SK-N-SH (cell line): ENCODE results near the gene FYTTD1. TPM values are rescaled to one million over a fixed set of nuclear protein-coding genes. Genes with fewer than 3 reads are reported as not detected.
A peak's percentile ranks its signal among the peaks of the same experiment; 100 is the strongest.

Experiments used
- CTCF ChIA-PET: fragments of 300-600, 350-600 bp; formaldehyde crosslinking; extraction: SDS; loops from one replicate; lab custom pipeline; 2021; lab: Yijun Ruan, JAX
- POLR2A ChIA-PET: fragments of 350-600 bp; sonication (Branson Sonifier 250); formaldehyde crosslinking; extraction: SDS; loops from one replicate; lab custom pipeline; 2020; ENCODE audit warnings: antibody characterized with exemption, inconsistent platforms; lab: Yijun Ruan, JAX
- DNase-seq: peaks from one replicate; pipeline ENCODE4 v3.0.0; 2012
- H2AFZ ChIP-seq: fragments of 200-600 bp; sonication (generic); 2 replicates; pipeline ENCODE4 v1.8.1; 2016; ENCODE audit warnings: antibody characterized with exemption, mild to moderate bottlenecking, low read depth
- H3F3A ChIP-seq: fragments of 200-600 bp; sonication (generic); replicated peaks from 2 replicates; pipeline ENCODE3; 2016; ENCODE audit warnings: antibody characterized with exemption, mild to moderate bottlenecking; ENCODE audit not compliant: insufficient read depth
- H3K27ac ChIP-seq, 2 experiments: fragments of 200-500 bp in 1 of 2; fragments of 200-600 bp in 1 of 2; sonication (Bioruptor generic) in 1 of 2; sonication (generic), shearing (Covaris generic) in 1 of 2; 2 replicates each; pipeline versions ENCODE4 v1.5.1 to v1.6.1; 2014 to 2016; ENCODE audit warnings: low read depth in 2 of 2, inconsistent platforms in 1 of 2, low read length in 1 of 2, mild to moderate bottlenecking in 1 of 2, mixed read lengths in 1 of 2
- H3K27me3 ChIP-seq: fragments of 200-600 bp; sonication (generic), shearing (Covaris generic); 2 replicates; pipeline ENCODE4 v1.6.1; 2016; ENCODE audit warnings: mixed run types; ENCODE audit not compliant: insufficient read depth
- H3K36me3 ChIP-seq, 2 experiments: fragments of 200-500 bp in 1 of 2; fragments of 200-600 bp in 1 of 2; sonication (Bioruptor generic) in 1 of 2; sonication (generic) in 1 of 2; replicated peaks in 1 of 2; 2 replicates each; pipeline versions ENCODE3 to v1.5.1; 2014 to 2016; ENCODE audit warnings: low read length in 1 of 2, mild to moderate bottlenecking in 1 of 2; ENCODE audit not compliant: insufficient read depth in 2 of 2, control insufficient read depth in 1 of 2
- H3K4me1 ChIP-seq, 2 experiments: fragments of 200-500 bp in 1 of 2; fragments of 200-600 bp in 1 of 2; sonication (Bioruptor generic) in 1 of 2; sonication (generic), shearing (Covaris generic) in 1 of 2; 2 replicates each; pipeline versions ENCODE4 v1.5.1 to v1.6.1; 2014 to 2016; ENCODE audit warnings: low read depth in 1 of 2, low read length in 1 of 2, mixed run types in 1 of 2; ENCODE audit not compliant: insufficient read depth in 2 of 2, control insufficient read depth in 1 of 2
- H3K4me2 ChIP-seq: fragments of 200-600 bp; sonication (generic), shearing (Covaris generic); 2 replicates; pipeline ENCODE4 v1.6.1; 2017; ENCODE audit warnings: mixed run types
- H3K4me3 ChIP-seq, 2 experiments: fragments of 200-500 bp in 1 of 2; fragments of 200-600 bp in 1 of 2; sonication (Bioruptor generic) in 1 of 2; sonication (generic), shearing (Covaris generic) in 1 of 2; 2 replicates each; pipeline versions ENCODE4 v1.5.1 to v1.8.1; 2014 to 2016; ENCODE audit warnings: low read depth in 2 of 2, inconsistent platforms in 1 of 2, low read length in 1 of 2, mild to moderate bottlenecking in 1 of 2, mixed read lengths in 1 of 2, moderate library complexity in 1 of 2
- H3K79me2 ChIP-seq: fragments of 200-600 bp; sonication (generic); 2 replicates; pipeline ENCODE4 v1.8.1; 2017; ENCODE audit warnings: mild to moderate bottlenecking; ENCODE audit not compliant: insufficient read depth
- H3K9ac ChIP-seq: fragments of 200-600 bp; sonication (generic); 2 replicates; pipeline ENCODE4 v1.6.1; 2017; ENCODE audit warnings: mixed run types
- H3K9me2 ChIP-seq: fragments of 200-600 bp; sonication (generic); 2 replicates; pipeline ENCODE4 v1.6.1; 2017; ENCODE audit warnings: mixed run types
- H3K9me3 ChIP-seq: fragments of 200-600 bp; sonication (generic); 2 replicates; pipeline ENCODE4 v1.6.1; 2017; ENCODE audit warnings: mixed run types, mild to moderate bottlenecking, moderate library complexity
- H4K20me1 ChIP-seq: fragments of 200-600 bp; sonication (generic); 2 replicates; pipeline ENCODE4 v1.6.1; 2017; ENCODE audit warnings: mild to moderate bottlenecking, mixed run types; ENCODE audit not compliant: insufficient read depth
- CTCF ChIP-seq: fragments of 200-600 bp; sonication (generic); IDR thresholded peaks from 2 replicates; pipeline ENCODE4 v1.6.1; 2017; ENCODE audit warnings: antibody characterized with exemption, mild to moderate bottlenecking, moderate library complexity
- FOSL2 ChIP-seq: IDR thresholded peaks from 2 replicates; pipeline ENCODE4 v1.4.0; 2012; ENCODE audit warnings: low read depth, mild to moderate bottlenecking, moderate library complexity, borderline replicate concordance
- MAX ChIP-seq: IDR thresholded peaks from 2 replicates; pipeline ENCODE4 v1.4.0; 2012; ENCODE audit warnings: low read depth
- MXI1 ChIP-seq: IDR thresholded peaks from 2 replicates; pipeline ENCODE4 v1.6.1; 2012; ENCODE audit warnings: mild to moderate bottlenecking, low read depth, low read length, improper control_type of control experiment
- NFIC ChIP-seq: IDR thresholded peaks from 2 replicates; pipeline ENCODE4 v1.4.0; 2012; ENCODE audit warnings: borderline replicate concordance
- NRF1 ChIP-seq: IDR thresholded peaks from 2 replicates; pipeline ENCODE4 v1.6.1; 2012; ENCODE audit warnings: low read depth, mild to moderate bottlenecking, low read length
- RAD21 ChIP-seq: IDR thresholded peaks from 2 replicates; pipeline ENCODE4 v1.6.1; 2012; ENCODE audit warnings: mild to moderate bottlenecking, low read length
- REST ChIP-seq: IDR thresholded peaks from 2 replicates; pipeline ENCODE4 v1.6.1; 2012; ENCODE audit warnings: mild to moderate bottlenecking, low read depth, low read length, moderate library complexity
- RFX5 ChIP-seq: IDR thresholded peaks from 2 replicates; pipeline ENCODE4 v1.6.1; 2012; ENCODE audit warnings: mild to moderate bottlenecking, improper control_type of control experiment, low read length
- SIN3A ChIP-seq: IDR thresholded peaks from 2 replicates; pipeline ENCODE4 v1.6.1; 2012; ENCODE audit warnings: low read depth, mild to moderate bottlenecking, low read length, moderate library complexity, borderline replicate concordance
- SMC3 ChIP-seq: IDR thresholded peaks from 2 replicates; pipeline ENCODE4 v1.6.1; 2012; ENCODE audit warnings: low read depth, low read length, improper control_type of control experiment
- TCF12 ChIP-seq: IDR thresholded peaks from 2 replicates; pipeline ENCODE4 v1.4.0; 2012
- TEAD4 ChIP-seq: IDR thresholded peaks from 2 replicates; pipeline ENCODE4 v1.4.0; 2012; ENCODE audit warnings: mild to moderate bottlenecking, borderline replicate concordance; ENCODE audit not compliant: insufficient read depth
- WGBS: methylation state at CpG from one replicate; pipeline ENCODE4 v1.1.6; 2017; ENCODE audit warnings: low lambda C conversion rate; 5-methylcytosine and 5-hydroxymethylcytosine counted together
- polyA plus RNA-seq, 3 experiments: library from polyadenylated mRNA; depleted of rRNA; stranded (reverse); fragments of >200 nt; gene quantifications; 2 replicates each; pipeline ENCODE4 v1.2.3, GENCODE V29; 2012
- TF ChIP-seq, protein P1 (sequence below): IDR thresholded peaks from 2 replicates; pipeline ENCODE4 v1.4.0; 2012; ENCODE audit warnings: low read depth, borderline replicate concordance
- TF ChIP-seq, protein P2 (sequence below): IDR thresholded peaks from 2 replicates; pipeline ENCODE4 v1.4.0; 2012; ENCODE audit warnings: low read depth, borderline replicate concordance

FYTTD1 gene
- polyA plus RNA-seq, 1 of the 3 experiments (the other 2 are of a cell fraction), result 14.7 TPM

GRCh38 chr3:197801891-197802778 lies 52.5 kb downstream of the FYTTD1 start:
- H3K9me2 ChIP-seq, result no peaks in the 10 kb centered on the region
- TF ChIP-seq FOSL2, result no peak
- no peak for TF ChIP-seq SIN3A
- 0 out of 2 replicates have a peak, but pooled peaks have one; percentile 12 for TF ChIP-seq RAD21
- TF ChIP-seq REST, result no peak
- peak; percentile 49 for TF ChIP-seq CTCF
- no peak overlapping the region for H3K9ac ChIP-seq
- no peaks in the 10 kb centered on the region for H3K9me3 ChIP-seq
- no peaks in the 10 kb centered on the region for H3K36me3 ChIP-seq
- H3K4me3 ChIP-seq, result no peak overlapping the region
- no peak for DNase-seq
- peaks cover 79% of the 10 kb centered on the region for H4K20me1 ChIP-seq
- H2AFZ ChIP-seq, result no peak overlapping the region
- CTCF ChIA-PET, result interaction anchor here (0.7 to 1.2 kb wide), 4 partner anchors 8 to 203 kb away, joined by 3 read pairs; partner anchors contain the start of gene LRCH3
- H3K4me1 ChIP-seq, result peaks cover 0 to 11% of the 10 kb centered on the region in 2 experiments; a peak in 3 of 4 replicates
- peaks cover 14% of the 10 kb centered on the region for H3F3A ChIP-seq
- no peak overlapping the region for H3K4me2 ChIP-seq
- H3K79me2 ChIP-seq, result peaks cover 100% of the 10 kb centered on the region
- no peak overlapping the region for H3K27ac ChIP-seq
- POLR2A ChIA-PET, result no interaction called here
- 71% methylated on average over 8 of the region's 8 CpGs for WGBS
- no peaks in the 10 kb centered on the region for H3K27me3 ChIP-seq

- peaks cover 100% of the 10 kb centered on the region for H3K79me2 ChIP-seq
- H3K4me3 ChIP-seq, result no peak overlapping the region
- H3K4me1 ChIP-seq, result peaks cover 0 to 11% of the 10 kb centered on the region in 2 experiments; a peak in 3 of 4 replicates
- peaks cover 21% of the 10 kb centered on the region for H3F3A ChIP-seq
- H3K27me3 ChIP-seq, result no peaks in the 10 kb centered on the region
- H2AFZ ChIP-seq, result no peak overlapping the region
- no peak overlapping the region for H3K9ac ChIP-seq
- no peaks in the 10 kb centered on the region for H3K9me2 ChIP-seq
- no peak overlapping the region for H3K4me2 ChIP-seq
- TF ChIP-seq NRF1, result no peak
- TF ChIP-seq SMC3, result no peak
- TF ChIP-seq, protein P1, sequence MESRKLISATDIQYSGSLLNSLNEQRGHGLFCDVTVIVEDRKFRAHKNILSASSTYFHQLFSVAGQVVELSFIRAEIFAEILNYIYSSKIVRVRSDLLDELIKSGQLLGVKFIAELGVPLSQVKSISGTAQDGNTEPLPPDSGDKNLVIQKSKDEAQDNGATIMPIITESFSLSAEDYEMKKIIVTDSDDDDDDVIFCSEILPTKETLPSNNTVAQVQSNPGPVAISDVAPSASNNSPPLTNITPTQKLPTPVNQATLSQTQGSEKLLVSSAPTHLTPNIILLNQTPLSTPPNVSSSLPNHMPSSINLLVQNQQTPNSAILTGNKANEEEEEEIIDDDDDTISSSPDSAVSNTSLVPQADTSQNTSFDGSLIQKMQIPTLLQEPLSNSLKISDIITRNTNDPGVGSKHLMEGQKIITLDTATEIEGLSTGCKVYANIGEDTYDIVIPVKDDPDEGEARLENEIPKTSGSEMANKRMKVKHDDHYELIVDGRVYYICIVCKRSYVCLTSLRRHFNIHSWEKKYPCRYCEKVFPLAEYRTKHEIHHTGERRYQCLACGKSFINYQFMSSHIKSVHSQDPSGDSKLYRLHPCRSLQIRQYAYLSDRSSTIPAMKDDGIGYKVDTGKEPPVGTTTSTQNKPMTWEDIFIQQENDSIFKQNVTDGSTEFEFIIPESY, result no peak
- TF ChIP-seq NFIC, result no peak
- no peak for TF ChIP-seq TCF12
- TF ChIP-seq RFX5, result no peak
- TF ChIP-seq, protein P2, sequence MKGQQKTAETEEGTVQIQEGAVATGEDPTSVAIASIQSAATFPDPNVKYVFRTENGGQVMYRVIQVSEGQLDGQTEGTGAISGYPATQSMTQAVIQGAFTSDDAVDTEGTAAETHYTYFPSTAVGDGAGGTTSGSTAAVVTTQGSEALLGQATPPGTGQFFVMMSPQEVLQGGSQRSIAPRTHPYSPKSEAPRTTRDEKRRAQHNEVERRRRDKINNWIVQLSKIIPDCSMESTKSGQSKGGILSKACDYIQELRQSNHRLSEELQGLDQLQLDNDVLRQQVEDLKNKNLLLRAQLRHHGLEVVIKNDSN, result no peak
- TF ChIP-seq MAX, result no peak
- TF ChIP-seq MXI1, result no peak
- TF ChIP-seq TEAD4, result no peak
- ChIA-PET CTCF (interaction anchor here (0.7 to 1.2 kb wide), 3 partner anchors 9 to 14 kb away, joined by 3 read pairs; partner anchors contain the start of gene LRCH3), POLR2A (no interaction called here)
- H3K9me3 ChIP-seq, result no peaks in the 10 kb centered on the region
- H4K20me1 ChIP-seq, result peaks cover 74% of the 10 kb centered on the region
- no peak overlapping the region for H3K27ac ChIP-seq
- no peak for DNase-seq
- 94% methylated on average over 3 of the region's 3 CpGs for WGBS
- H3K36me3 ChIP-seq, result no peaks in the 10 kb centered on the region
These were observed 53.2 kb downstream of the FYTTD1 start for GRCh38 chr3:197802779-197803459.
